NCI-H1048 (cell line): Measurements from ENCODE around the gene ATXN7L1.
"Not testable (repeated sequence)": the region's sequence is repeated elsewhere in the genome, so short reads cannot be mapped to it uniquely, and the experiment has no call there.

ENCODE experiments used
- DNase-seq: peaks from one replicate; lab custom pipeline; 2025; lab: John Stamatoyannopoulos, UW

ATXN7L1 gene

GRCh38 chr7:105743351-105744090 lies 132.9 kb downstream of the ATXN7L1 start:
- DNase-seq = no peak

GRCh38 chr7:105742787-105743186 lies 133.6 kb downstream of the ATXN7L1 start:
- DNase-seq = no peak

GRCh38 chr7:105741982-105742381 lies 134.4 kb downstream of the ATXN7L1 start:
- DNase-seq = no peak

GRCh38 chr7:105738133-105738532 lies 138.3 kb downstream of the ATXN7L1 start:
- no peak for DNase-seq

GRCh38 chr7:105734233-105734632 lies 142.2 kb downstream of the ATXN7L1 start:
- no peak for DNase-seq

GRCh38 chr7:105731042-105731441 lies 145.4 kb downstream of the ATXN7L1 start:
- no peak for DNase-seq

GRCh38 chr7:105728028-105728427 lies 148.4 kb downstream of the ATXN7L1 start:
- DNase-seq = no peak

- DNase-seq = no peak
Observed at GRCh38 chr7:105724688-105725087, 151.7 kb downstream of the ATXN7L1 start.

GRCh38 chr7:105723572-105723971 lies 152.8 kb downstream of the ATXN7L1 start:
- no peak for DNase-seq

GRCh38 chr7:105721571-105722104 lies 154.8 kb downstream of the ATXN7L1 start:
- no peak for DNase-seq

GRCh38 chr7:105719919-105720318 lies 156.5 kb downstream of the ATXN7L1 start:
- no peak for DNase-seq

GRCh38 chr7:105719395-105719794 lies 157.0 kb downstream of the ATXN7L1 start:
- DNase-seq = no peak

- no peak for DNase-seq
Observed at GRCh38 chr7:105718511-105718925, 157.9 kb downstream of the ATXN7L1 start.

GRCh38 chr7:105715528-105715927 lies 160.9 kb downstream of the ATXN7L1 start:
- no peak for DNase-seq

- DNase-seq = no peak
Observed at GRCh38 chr7:105713488-105714465, 162.6 kb downstream of the ATXN7L1 start.

GRCh38 chr7:105712877-105713276 lies 163.5 kb downstream of the ATXN7L1 start:
- no peak for DNase-seq

GRCh38 chr7:105711726-105712402 lies 164.5 kb downstream of the ATXN7L1 start:
- no peak for DNase-seq

- DNase-seq = not testable (repeated sequence)
Observed at GRCh38 chr7:105710720-105711119, 165.7 kb downstream of the ATXN7L1 start.

- DNase-seq = no peak
Observed at GRCh38 chr7:105708763-105709080, 167.7 kb downstream of the ATXN7L1 start.

- DNase-seq = no peak
Observed at GRCh38 chr7:105707967-105708762, 168.2 kb downstream of the ATXN7L1 start.

GRCh38 chr7:105707381-105707780 lies 169.0 kb downstream of the ATXN7L1 start:
- DNase-seq = no peak
